Loucy (cell line): ENCODE measurements around the gene NPC1L1.

Experiments
- EZH2phosphoT487 ChIP-seq: fragments of 200-600 bp; IDR thresholded peaks from 2 replicates; pipeline ENCODE4 v1.6.1; 2018; ENCODE audit warnings: antibody characterized with exemption, mild to moderate bottlenecking, moderate library complexity, borderline replicate concordance
- TF ChIP-seq, protein P1 (sequence below): fragments of 200-600 bp; sonication (generic); conservative IDR thresholded peaks from 2 replicates; pipeline ENCODE4 v1.5.1; 2014; ENCODE audit warnings: mild to moderate bottlenecking, antibody characterized with exemption, low read length

- TF ChIP-seq, protein P1, sequence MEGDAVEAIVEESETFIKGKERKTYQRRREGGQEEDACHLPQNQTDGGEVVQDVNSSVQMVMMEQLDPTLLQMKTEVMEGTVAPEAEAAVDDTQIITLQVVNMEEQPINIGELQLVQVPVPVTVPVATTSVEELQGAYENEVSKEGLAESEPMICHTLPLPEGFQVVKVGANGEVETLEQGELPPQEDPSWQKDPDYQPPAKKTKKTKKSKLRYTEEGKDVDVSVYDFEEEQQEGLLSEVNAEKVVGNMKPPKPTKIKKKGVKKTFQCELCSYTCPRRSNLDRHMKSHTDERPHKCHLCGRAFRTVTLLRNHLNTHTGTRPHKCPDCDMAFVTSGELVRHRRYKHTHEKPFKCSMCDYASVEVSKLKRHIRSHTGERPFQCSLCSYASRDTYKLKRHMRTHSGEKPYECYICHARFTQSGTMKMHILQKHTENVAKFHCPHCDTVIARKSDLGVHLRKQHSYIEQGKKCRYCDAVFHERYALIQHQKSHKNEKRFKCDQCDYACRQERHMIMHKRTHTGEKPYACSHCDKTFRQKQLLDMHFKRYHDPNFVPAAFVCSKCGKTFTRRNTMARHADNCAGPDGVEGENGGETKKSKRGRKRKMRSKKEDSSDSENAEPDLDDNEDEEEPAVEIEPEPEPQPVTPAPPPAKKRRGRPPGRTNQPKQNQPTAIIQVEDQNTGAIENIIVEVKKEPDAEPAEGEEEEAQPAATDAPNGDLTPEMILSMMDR = no peak
- TF ChIP-seq EZH2phosphoT487 = no peak
These were observed 5.6 kb downstream of the NPC1L1 start for GRCh38 chr7:44535348-44536064.
